ENCODE data around the gene RPL31.
A peak's percentile ranks its signal among the peaks of the same experiment; 100 is the strongest.

The RPL31 gene

GRCh38 chr2:101001691-101002561 is at the start of gene RPL31:
TSS of gene RPL31 (plus strand) at chr2:101002289. CDS start at chr2:101002702, 413 bp downstream.
- peak; percentile 58 for FAIRE-seq

DNA sequence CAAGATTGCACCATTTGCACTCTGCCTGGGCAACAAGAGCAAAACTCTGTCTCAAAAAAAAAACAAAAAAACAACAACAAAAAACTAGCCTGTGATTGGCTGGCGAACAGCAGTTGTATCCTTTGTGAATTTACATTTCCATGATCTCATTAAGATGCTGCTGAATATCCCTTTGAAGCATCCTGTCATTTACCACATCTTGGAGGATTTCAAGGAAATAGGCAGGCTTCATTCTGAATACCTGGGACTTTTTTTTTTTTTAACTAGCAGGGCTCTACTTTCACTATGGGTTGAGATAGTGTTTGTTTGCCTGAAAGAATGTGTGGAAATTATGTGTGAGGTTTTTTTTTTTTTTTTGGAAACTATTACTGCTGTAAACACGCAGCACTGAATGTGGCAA is 49.6 kb upstream of the RPL31 start:
- FAIRE-seq = no peak

- no peak for FAIRE-seq
These were observed 48.6 kb upstream of the RPL31 start for GRCh38 chr2:100953406-100954043.

DNA sequence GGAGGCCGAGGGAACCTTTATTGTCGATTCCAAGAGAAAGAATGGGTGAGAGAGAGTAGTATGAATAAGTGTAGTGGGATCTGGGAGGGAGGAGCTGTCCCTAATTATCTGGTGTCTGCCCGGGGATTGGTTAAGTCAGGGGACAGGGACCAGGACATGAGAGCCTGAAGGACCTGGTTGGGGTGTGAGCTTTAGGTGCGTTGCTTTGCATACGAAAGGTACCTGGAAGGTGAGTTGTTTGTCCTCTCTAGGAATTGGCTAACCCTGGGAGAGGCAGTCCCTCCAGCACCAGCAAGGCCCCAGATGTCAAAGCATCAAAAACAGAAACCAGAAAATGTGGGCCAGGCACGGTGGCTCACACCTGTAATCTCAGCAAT is 48.1 kb upstream of the RPL31 start:
- FAIRE-seq = no peak

DNA sequence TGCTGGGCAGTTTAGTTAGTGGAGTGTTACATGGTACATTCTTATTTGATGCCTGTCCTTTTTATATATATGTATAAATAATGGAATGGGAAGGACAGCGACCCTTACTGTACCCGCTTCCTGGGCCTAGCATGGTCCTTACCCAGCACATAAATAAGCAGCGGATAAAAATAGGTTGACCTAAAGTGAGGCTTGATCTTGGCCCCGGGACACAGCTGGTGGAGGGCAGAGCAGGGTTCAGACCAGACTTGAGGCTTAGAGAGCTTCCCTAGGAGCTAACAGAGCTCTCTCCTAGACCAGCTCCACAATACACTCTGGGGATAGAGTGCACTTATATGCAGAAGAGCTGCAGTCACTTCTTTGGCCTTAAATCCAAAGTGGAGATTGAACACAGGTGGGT is 46.9 kb upstream of the RPL31 start:
- FAIRE-seq = no peak

GRCh38 chr2:100956081-100956480 is 46.0 kb upstream of the RPL31 start:
- FAIRE-seq = no peak

- no peak for FAIRE-seq
These were observed 44.0 kb upstream of the RPL31 start for GRCh38 chr2:100957996-100958653.

- no peak for FAIRE-seq
These were observed 42.7 kb upstream of the RPL31 start for GRCh38 chr2:100959225-100959880.

- no peak for FAIRE-seq
These were observed 41.4 kb upstream of the RPL31 start for GRCh38 chr2:100960688-100961087.

DNA sequence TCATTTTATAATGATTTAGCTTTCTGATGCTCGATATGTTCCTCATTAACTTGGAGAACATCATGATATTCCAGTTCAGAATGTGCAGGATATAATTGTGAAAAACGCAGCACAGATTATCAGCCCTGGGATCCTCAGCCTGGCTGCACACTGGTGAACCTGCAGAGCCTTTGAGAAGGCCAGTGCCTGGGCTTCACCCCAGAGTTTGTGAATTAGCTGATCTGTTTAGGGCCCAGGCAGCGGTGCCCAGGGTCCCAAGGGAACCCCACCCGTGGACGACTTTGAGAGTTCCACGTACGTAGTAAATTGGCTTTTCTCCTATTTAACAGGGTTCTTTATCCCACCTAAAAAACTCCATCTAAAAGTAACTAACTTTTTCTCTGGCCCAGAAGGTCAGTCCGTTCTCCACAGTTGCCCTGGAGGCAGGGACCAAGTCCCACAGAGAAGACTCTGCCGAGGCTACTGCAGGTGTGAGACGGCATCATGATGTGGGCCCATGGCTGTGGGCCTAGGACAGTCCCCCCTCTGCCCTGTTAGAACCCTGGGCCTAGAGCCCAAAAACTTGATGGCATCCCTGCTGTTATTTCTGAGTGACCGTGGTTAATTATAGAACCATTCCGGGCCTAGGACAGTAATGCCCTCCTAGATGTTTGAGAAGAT is 39.6 kb upstream of the RPL31 start:
- no peak for FAIRE-seq

GRCh38 chr2:100963026-100963375 is 39.1 kb upstream of the RPL31 start:
- no peak for FAIRE-seq

DNA sequence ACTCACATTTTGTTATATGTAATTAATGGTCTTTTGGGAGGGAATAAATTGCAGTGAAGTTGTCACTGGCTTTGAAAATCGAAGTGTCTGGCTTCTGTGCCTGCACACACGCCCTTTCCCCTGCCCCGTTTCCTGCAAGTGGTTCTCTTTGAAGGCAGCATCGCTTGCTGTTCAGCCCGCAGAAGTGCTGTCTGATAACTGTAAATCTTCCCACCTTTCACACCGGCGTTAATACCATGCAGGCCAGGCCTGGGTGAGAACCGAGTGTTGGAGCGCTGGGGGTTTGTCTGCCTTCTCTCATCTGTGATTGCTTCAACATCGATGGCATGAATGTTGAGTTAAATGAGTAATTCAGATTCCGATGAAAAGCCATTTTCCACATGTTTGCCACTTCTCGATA is 37.9 kb upstream of the RPL31 start:
- no peak for FAIRE-seq

DNA sequence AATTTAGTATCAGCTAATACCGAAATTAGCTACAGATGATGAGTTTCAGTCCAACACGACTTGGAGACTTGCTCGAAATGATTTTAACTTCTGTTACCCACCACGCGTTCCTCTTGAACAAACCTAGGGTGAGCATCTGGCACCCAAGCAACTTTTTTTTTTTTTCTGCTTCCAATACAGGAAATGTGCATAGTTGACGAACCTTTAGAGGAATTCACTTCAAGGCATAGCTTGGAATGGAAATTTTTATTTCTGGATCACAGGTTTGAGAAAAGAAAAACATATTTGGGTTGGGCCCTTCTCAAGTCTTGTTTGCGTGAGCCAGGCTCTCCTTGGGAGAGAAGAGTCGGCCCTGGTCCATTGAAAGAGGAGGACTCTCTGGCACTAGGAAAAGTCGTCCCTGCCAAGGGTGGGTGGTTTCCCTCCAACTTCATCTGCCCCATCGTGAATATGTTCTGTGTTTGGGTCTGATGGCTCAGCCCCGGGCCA is 37.4 kb upstream of the RPL31 start:
- no peak for FAIRE-seq

DNA sequence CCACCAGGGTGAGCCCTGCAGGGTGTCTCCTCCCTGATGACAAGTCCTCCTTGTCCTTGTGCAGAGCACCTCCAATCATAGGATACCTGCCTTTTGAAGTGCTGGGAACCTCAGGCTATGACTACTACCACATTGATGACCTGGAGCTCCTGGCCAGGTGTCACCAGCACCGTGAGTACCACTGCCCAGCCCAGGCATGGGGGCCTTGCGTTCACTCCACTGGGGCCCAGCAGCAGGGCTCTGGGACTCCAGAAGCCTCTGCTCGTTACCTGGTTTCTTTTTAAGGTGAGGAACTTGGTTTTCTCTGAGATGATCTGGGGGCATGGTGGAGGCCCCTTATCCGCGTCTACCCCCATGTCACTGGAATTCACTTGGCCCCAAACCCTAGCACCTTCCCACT is 36.5 kb upstream of the RPL31 start:
- no peak for FAIRE-seq

GRCh38 chr2:100967716-100968115 is 34.4 kb upstream of the RPL31 start:
- no peak for FAIRE-seq

DNA sequence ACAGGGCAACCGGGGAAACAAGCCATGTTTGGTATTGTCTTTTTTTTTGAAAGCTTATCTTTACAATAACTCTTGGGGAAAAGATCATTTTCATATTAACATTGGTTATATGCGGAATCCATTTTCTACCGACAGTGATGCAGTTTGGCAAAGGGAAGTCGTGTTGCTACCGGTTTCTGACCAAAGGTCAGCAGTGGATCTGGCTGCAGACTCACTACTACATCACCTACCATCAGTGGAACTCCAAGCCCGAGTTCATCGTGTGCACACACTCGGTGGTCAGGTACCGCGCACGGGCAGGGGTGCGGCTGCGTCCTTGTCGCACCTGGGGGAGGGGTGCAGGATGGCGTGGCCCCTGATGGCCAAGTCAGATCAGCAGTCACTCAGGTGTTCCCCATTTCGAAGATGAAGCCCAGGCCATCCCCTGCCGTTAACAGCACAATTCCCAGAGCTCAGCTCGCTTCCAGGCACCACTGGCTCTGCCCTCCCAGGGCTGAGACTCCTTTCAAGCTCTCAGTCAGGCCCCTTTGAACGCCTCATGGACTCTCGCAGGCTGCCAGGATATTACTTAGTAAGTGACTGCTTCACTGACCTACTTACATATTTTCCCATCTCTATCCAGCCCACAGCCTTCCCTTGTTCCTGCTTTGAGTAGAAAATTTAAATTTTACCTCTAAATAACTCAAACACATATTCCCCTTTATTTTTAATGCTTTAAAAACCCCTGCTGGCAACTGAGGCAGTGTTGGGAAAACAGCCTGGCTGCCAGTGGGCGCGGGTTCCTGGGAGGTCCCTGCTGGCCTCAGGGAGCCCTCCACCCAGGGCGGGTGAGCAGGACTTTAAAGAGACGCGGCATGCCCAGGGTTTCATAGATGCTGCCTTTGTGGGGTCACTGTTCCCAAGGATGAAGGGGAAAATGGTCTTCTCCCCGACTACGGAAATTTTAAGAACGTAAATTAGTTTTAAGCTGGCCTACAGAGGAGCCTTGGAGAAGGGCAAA is 33.6 kb upstream of the RPL31 start:
- no peak for FAIRE-seq

GRCh38 chr2:100969998-100970397 is 32.1 kb upstream of the RPL31 start:
- FAIRE-seq = no peak

GRCh38 chr2:100971221-100971620 is 30.9 kb upstream of the RPL31 start:
- FAIRE-seq = no peak

GRCh38 chr2:100972452-100972851 is 29.6 kb upstream of the RPL31 start:
- no peak for FAIRE-seq

DNA sequence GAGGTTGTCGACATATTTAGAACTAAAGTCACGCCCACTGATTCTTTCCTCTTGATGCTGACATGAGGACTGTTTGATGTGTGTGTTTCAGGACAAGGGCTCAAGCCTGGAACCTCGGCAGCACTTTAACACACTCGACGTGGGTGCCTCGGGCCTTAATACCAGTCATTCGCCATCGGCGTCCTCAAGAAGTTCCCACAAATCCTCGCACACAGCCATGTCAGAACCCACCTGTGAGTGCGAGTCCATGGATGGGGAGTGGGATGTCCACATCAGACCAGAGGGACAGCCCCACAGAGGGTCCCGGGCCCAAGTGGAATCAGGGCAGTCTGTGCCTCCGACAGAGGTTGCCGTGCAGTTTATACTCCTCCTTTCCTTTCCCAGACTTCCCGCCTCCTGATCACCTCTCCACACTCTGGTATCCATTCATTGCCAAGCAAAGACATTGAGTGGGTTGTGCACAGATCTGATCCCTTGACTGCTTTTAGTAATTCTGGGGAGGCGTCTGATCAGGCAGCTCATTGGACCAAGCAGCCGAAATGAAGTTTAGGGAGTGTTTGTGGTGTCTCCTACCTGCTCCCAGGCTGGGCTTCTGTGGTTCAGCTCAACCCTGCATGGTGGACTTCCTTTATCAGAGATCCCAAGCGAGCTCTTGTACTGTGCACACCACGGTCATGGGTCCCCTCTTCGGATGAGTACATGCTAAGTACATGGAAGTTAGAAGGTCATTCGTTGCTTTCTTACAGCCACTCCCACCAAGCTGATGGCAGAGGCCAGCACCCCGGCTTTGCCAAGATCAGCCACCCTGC is 27.2 kb upstream of the RPL31 start:
- no peak for FAIRE-seq

- FAIRE-seq = no peak
These were observed 26.6 kb upstream of the RPL31 start for GRCh38 chr2:100975521-100975785.

Measured in islet of Langerhans (tissue), 1 donor.